ENCODE measurements around the gene ETFA. TPM values are rescaled to one million over a fixed set of nuclear protein-coding genes. Genes with fewer than 3 reads are reported as not detected.

Gene ETFA
- total RNA-seq, 1 experiment from 2014 or later = 84.4 TPM

DNA sequence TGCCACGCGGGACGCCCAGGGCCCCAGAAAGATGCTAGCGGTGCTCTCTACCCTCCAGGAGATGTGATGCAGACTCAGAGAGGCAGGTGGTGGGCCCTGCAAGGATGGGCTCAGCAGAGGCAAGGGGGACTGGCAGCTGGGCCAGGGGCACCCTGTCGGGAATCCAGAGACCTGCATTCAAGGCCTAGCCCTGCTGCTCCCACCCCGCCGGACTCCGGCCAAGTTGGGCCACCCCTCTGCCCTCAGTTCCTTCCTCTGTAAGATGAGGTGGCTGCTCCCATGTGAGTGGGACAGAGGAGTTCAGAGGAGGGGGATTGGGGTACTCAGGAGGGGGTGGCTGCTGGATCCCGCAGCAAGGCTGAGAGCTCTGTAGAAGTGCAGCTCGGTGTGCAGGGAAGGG lies 135.2 kb downstream of the ETFA start (continued):
- TF ChIP-seq MYBL2 (CRISPR knock-in tag; IDR thresholded peaks at IDR 0.05) (no peak), GRHL2 (CRISPR knock-in tag; IDR thresholded peaks at IDR 0.05; ENCODE audit: insufficient replicate concordance, severe bottlenecking) (no peak), NR2C2 (CRISPR knock-in tag; IDR thresholded peaks at IDR 0.05) (no peak), NFYB (CRISPR knock-in tag; conservative IDR thresholded peaks at IDR 0.05; ENCODE audit: low read depth) (no peak), ETV6 (CRISPR knock-in tag; IDR thresholded peaks at IDR 0.05) (no peak), ATF1 (CRISPR knock-in tag; IDR thresholded peaks at IDR 0.05) (no peak), TEAD1 (CRISPR knock-in tag; IDR thresholded peaks at IDR 0.05) (no peak)
- TF ChIP-seq, protein P1, sequence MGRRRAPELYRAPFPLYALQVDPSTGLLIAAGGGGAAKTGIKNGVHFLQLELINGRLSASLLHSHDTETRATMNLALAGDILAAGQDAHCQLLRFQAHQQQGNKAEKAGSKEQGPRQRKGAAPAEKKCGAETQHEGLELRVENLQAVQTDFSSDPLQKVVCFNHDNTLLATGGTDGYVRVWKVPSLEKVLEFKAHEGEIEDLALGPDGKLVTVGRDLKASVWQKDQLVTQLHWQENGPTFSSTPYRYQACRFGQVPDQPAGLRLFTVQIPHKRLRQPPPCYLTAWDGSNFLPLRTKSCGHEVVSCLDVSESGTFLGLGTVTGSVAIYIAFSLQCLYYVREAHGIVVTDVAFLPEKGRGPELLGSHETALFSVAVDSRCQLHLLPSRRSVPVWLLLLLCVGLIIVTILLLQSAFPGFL (CRISPR knock-in tag; IDR thresholded peaks at IDR 0.05; ENCODE audit: borderline replicate concordance) = no peak
- TF ChIP-seq, protein P2, sequence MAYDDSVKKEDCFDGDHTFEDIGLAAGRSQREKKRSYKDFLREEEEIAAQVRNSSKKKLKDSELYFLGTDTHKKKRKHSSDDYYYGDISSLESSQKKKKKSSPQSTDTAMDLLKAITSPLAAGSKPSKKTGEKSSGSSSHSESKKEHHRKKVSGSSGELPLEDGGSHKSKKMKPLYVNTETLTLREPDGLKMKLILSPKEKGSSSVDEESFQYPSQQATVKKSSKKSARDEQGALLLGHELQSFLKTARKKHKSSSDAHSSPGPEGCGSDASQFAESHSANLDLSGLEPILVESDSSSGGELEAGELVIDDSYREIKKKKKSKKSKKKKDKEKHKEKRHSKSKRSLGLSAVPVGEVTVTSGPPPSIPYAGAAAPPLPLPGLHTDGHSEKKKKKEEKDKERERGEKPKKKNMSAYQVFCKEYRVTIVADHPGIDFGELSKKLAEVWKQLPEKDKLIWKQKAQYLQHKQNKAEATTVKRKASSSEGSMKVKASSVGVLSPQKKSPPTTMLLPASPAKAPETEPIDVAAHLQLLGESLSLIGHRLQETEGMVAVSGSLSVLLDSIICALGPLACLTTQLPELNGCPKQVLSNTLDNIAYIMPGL (CRISPR knock-in tag; IDR thresholded peaks at IDR 0.05) = no peak

DNA sequence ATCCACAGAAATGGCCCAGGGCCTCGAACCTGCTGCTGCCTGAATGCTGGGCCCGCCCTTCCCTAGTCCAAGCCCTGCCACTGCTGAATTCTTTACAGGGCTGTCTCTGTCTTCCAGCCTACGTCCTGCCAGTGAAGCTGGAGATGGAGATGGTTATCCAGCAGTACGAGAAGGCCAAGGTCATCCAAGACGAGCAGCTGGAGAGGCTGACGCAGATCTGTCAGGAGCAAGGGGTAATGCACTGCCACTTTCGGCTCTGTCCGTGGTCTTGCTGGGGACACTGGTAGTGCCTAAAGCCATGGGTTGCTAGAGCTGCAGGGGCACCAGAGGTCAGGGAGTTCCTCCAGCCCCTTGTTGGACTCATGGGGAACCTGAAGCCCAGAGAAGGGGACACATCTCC lies 135.8 kb downstream of the ETFA start:
- H3K4me3 Mint-ChIP-seq = no peak overlapping the region
- peaks cover 5% of the 10 kb centered on the region; the same call in 1 of the 2 replicates for H3K9me3 Mint-ChIP-seq
- TF ChIP-seq, protein P3, sequence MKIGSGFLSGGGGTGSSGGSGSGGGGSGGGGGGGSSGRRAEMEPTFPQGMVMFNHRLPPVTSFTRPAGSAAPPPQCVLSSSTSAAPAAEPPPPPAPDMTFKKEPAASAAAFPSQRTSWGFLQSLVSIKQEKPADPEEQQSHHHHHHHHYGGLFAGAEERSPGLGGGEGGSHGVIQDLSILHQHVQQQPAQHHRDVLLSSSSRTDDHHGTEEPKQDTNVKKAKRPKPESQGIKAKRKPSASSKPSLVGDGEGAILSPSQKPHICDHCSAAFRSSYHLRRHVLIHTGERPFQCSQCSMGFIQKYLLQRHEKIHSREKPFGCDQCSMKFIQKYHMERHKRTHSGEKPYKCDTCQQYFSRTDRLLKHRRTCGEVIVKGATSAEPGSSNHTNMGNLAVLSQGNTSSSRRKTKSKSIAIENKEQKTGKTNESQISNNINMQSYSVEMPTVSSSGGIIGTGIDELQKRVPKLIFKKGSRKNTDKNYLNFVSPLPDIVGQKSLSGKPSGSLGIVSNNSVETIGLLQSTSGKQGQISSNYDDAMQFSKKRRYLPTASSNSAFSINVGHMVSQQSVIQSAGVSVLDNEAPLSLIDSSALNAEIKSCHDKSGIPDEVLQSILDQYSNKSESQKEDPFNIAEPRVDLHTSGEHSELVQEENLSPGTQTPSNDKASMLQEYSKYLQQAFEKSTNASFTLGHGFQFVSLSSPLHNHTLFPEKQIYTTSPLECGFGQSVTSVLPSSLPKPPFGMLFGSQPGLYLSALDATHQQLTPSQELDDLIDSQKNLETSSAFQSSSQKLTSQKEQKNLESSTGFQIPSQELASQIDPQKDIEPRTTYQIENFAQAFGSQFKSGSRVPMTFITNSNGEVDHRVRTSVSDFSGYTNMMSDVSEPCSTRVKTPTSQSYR (CRISPR knock-in tag; IDR thresholded peaks at IDR 0.05) = no peak
- TF ChIP-seq, protein P2 (CRISPR knock-in tag; IDR thresholded peaks at IDR 0.05) = no peak
- TF ChIP-seq GABPB1 (CRISPR knock-in tag; IDR thresholded peaks at IDR 0.05) (no peak), ZNF138 (CRISPR knock-in tag; conservative IDR thresholded peaks at IDR 0.05) (no peak), CREM (CRISPR knock-in tag; IDR thresholded peaks at IDR 0.05) (no peak), ESRRA (CRISPR knock-in tag; IDR thresholded peaks at IDR 0.05; ENCODE audit: borderline replicate concordance) (no peak), RORB (CRISPR knock-in tag; IDR thresholded peaks at IDR 0.05) (no peak), SMAD3 (CRISPR knock-in tag; IDR thresholded peaks at IDR 0.05; ENCODE audit: borderline replicate concordance) (no peak)
- TF ChIP-seq, protein P4, sequence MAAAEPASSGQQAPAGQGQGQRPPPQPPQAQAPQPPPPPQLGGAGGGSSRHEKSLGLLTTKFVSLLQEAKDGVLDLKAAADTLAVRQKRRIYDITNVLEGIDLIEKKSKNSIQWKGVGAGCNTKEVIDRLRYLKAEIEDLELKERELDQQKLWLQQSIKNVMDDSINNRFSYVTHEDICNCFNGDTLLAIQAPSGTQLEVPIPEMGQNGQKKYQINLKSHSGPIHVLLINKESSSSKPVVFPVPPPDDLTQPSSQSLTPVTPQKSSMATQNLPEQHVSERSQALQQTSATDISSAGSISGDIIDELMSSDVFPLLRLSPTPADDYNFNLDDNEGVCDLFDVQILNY (CRISPR knock-in tag; IDR thresholded peaks at IDR 0.05) = no peak
- TF ChIP-seq, protein P5, sequence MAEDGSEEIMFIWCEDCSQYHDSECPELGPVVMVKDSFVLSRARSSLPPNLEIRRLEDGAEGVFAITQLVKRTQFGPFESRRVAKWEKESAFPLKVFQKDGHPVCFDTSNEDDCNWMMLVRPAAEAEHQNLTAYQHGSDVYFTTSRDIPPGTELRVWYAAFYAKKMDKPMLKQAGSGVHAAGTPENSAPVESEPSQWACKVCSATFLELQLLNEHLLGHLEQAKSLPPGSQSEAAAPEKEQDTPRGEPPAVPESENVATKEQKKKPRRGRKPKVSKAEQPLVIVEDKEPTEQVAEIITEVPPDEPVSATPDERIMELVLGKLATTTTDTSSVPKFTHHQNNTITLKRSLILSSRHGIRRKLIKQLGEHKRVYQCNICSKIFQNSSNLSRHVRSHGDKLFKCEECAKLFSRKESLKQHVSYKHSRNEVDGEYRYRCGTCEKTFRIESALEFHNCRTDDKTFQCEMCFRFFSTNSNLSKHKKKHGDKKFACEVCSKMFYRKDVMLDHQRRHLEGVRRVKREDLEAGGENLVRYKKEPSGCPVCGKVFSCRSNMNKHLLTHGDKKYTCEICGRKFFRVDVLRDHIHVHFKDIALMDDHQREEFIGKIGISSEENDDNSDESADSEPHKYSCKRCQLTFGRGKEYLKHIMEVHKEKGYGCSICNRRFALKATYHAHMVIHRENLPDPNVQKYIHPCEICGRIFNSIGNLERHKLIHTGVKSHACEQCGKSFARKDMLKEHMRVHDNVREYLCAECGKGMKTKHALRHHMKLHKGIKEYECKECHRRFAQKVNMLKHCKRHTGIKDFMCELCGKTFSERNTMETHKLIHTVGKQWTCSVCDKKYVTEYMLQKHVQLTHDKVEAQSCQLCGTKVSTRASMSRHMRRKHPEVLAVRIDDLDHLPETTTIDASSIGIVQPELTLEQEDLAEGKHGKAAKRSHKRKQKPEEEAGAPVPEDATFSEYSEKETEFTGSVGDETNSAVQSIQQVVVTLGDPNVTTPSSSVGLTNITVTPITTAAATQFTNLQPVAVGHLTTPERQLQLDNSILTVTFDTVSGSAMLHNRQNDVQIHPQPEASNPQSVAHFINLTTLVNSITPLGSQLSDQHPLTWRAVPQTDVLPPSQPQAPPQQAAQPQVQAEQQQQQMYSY (CRISPR knock-in tag; IDR thresholded peaks at IDR 0.05) = no peak
- DNase-seq (ENCODE audit: low spot score) (no peak), ATAC-seq (no peak)
- POLR2A ChIA-PET = no interaction called here
- H3K36me3 Mint-ChIP-seq = no peaks in the 10 kb centered on the region
- no peak overlapping the region for H3K27ac Mint-ChIP-seq
- H3K27me3 Mint-ChIP-seq (ENCODE audit: low read depth) = no peaks in the 10 kb centered on the region
- H3K4me1 Mint-ChIP-seq = peaks cover 4% of the 10 kb centered on the region; the same call in 1 of the 2 replicates
- CTCF ChIA-PET = no interaction called here
